CD4-positive, alpha-beta T cell treated with Interleukin-2 at 100 ng/mL for 4 hours (primary cell): Measurements from ENCODE around the gene OR7C2.

Experiments used
- DNase-seq: peaks from one replicate; pipeline ENCODE4 v3.0.0-alpha.2; 2020; ENCODE audit warnings: low spot score

OR7C2 gene

GRCh38 chr19:14979476-14980255 lies 38.4 kb downstream of the OR7C2 start, which contains the start of gene SLC1A6:
TSS of gene SLC1A6 (minus strand) at chr19:14979864. CDS start at chr19:14972910, 6,954 bp downstream.
- no peak for DNase-seq

GRCh38 chr19:14985133-14985532 lies 43.8 kb downstream of the OR7C2 start:
- DNase-seq = no peak
